PFSK-1 (cell line): ENCODE measurements around the gene CGREF1.

Experiments
- FOXP2 ChIP-seq: optimal IDR thresholded peaks from 2 replicates; pipeline ENCODE3; 2011; ENCODE audit warnings: borderline replicate concordance, control low read depth, inconsistent platforms; ENCODE audit not compliant: insufficient read depth; ENCODE audit errors: extremely low read length, extremely low read depth
- POLR2AphosphoS5 ChIP-seq: IDR thresholded peaks from 2 replicates; pipeline ENCODE4 v1.6.1; 2012; ENCODE audit warnings: low read depth, mild to moderate bottlenecking, control low read depth, low read length, moderate library complexity
- TF ChIP-seq, protein P1 (sequence below), 2 experiments: IDR thresholded peaks; 2 replicates each; pipeline versions ENCODE4 v1.6.1 to v1.8.0; 2011 to 2012; ENCODE audit warnings: low read depth in 2 of 2, low read length in 2 of 2, control low read depth in 1 of 2, inconsistent platforms in 1 of 2, mild to moderate bottlenecking in 1 of 2, moderate library complexity in 1 of 2; ENCODE audit not compliant: insufficient read depth in 1 of 2

DNA sequence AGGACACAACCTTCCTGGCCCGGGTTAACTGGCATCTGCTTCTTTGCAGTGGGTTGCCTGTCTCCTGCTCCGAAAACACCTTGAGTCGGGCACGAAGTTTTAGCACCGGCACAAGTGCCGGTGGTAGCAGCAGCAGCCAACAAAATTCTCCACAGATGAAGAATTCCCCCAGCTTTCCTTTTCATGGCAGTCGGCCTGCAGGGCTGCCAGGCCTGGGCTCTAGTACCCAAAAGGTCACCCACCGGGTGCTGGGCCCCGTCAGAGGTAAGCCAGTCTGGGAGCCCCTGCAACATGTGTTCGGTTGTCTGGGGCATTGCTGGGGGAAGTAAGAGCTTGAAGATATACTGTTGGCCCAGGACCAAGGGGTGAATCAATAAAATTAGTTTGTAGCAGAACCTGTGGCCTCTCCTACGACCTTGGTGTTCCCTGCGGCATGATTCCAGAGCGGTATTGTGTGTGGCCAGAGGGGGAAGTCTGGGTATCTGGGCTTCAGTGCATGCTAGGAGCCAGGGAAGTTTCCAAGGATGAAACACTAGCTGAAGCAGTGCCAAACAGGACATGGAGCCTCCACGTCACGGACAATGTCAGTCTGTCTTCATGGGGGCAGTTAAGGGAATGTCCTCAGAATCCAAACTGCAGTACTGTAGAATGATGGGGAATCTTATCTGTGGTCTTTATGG lies 59.6 kb downstream of the CGREF1 start:
- TF ChIP-seq POLR2AphosphoS5 = no peak
- TF ChIP-seq, protein P1, sequence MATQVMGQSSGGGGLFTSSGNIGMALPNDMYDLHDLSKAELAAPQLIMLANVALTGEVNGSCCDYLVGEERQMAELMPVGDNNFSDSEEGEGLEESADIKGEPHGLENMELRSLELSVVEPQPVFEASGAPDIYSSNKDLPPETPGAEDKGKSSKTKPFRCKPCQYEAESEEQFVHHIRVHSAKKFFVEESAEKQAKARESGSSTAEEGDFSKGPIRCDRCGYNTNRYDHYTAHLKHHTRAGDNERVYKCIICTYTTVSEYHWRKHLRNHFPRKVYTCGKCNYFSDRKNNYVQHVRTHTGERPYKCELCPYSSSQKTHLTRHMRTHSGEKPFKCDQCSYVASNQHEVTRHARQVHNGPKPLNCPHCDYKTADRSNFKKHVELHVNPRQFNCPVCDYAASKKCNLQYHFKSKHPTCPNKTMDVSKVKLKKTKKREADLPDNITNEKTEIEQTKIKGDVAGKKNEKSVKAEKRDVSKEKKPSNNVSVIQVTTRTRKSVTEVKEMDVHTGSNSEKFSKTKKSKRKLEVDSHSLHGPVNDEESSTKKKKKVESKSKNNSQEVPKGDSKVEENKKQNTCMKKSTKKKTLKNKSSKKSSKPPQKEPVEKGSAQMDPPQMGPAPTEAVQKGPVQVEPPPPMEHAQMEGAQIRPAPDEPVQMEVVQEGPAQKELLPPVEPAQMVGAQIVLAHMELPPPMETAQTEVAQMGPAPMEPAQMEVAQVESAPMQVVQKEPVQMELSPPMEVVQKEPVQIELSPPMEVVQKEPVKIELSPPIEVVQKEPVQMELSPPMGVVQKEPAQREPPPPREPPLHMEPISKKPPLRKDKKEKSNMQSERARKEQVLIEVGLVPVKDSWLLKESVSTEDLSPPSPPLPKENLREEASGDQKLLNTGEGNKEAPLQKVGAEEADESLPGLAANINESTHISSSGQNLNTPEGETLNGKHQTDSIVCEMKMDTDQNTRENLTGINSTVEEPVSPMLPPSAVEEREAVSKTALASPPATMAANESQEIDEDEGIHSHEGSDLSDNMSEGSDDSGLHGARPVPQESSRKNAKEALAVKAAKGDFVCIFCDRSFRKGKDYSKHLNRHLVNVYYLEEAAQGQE (IDR thresholded peaks at IDR 0.05; ENCODE audit: insufficient read depth in 1 of 2, low read depth in 2 of 2, low read length in 2 of 2) = no peak
- TF ChIP-seq FOXP2 = no peak
